Ovary (tissue), 3 donors: ENCODE results near the gene SERPINI2.

Experiments
- CTCF ChIP-seq, 3 donors: fragments of 450-650 bp in 2 of 3; fragments of 200-600 bp in 1 of 3; IDR thresholded peaks; one replicate each; pipeline versions ENCODE4 v1.5.1 to v1.8.0; 2016 to 2022; ENCODE audit warnings: antibody characterized with exemption in 3 of 3, mild to moderate bottlenecking in 1 of 3
- POLR2A ChIP-seq: fragments of 450-650 bp; IDR thresholded peaks from one replicate; pipeline ENCODE4 v1.6.1; 2017; ENCODE audit warnings: antibody characterized with exemption, mild to moderate bottlenecking, moderate library complexity
- donor health status: DM: no; HTN: no; CAD: no.

GRCh38 chr3:167409611-167410010 lies 64.2 kb downstream of the SERPINI2 start:
- TF ChIP-seq POLR2A: no peak
- TF ChIP-seq CTCF (IDR thresholded peaks at IDR 0.05): no peak
